PC-9 (cell line): ENCODE data around the gene ELMO1. TPM values are rescaled to one million over a fixed set of nuclear protein-coding genes. Genes with fewer than 3 reads are reported as not detected.
A peak's percentile ranks its signal among the peaks of the same experiment; 100 is the strongest.

Source experiments
- BruUV-seq: library from RNA; stranded (reverse); fragments of 400-500 nt; replicated peaks from 2 replicates; lab custom pipeline; 2021; lab: Mats Ljungman, UMichigan
- CTCF ChIA-PET: fragments of 300-600 bp; sonication (Branson Sonifier 250); formaldehyde crosslinking; loops from one replicate; lab custom pipeline; 2022; ENCODE audit warnings: antibody characterized with exemption; lab: Charles Lee
- POLR2A ChIA-PET: fragments of 300-600 bp; sonication (Branson Sonifier 250); formaldehyde crosslinking; loops from one replicate; lab custom pipeline; 2022; ENCODE audit warnings: antibody characterized with exemption; ENCODE audit not compliant: unreplicated experiment; lab: Charles Lee
- DNase-seq, 2 experiments: peaks; one replicate each; pipeline versions ENCODE4 v3.0.0 to v3.0.0-alpha.2; 2015 to 2022; ENCODE audit warnings: mixed read lengths in 1 of 2
- H2AFZ ChIP-seq: fragments of 200-600 bp; sonication (generic); 2 replicates; pipeline ENCODE4 v1.8.1; 2017; ENCODE audit warnings: antibody characterized with exemption
- H3F3A ChIP-seq: fragments of 200-600 bp; sonication (generic); 2 replicates; pipeline ENCODE4 v1.8.1; 2017; ENCODE audit warnings: antibody characterized with exemption, mild to moderate bottlenecking, low read depth; ENCODE audit not compliant: insufficient read depth
- H3K27ac ChIP-seq: fragments of 200-600 bp; sonication (generic); 2 replicates; pipeline ENCODE4 v1.6.1; 2016; ENCODE audit warnings: mixed run types
- H3K27me3 ChIP-seq: fragments of 200-600 bp; sonication (generic); 2 replicates; pipeline ENCODE4 v1.6.1; 2016; ENCODE audit warnings: low read depth, mixed run types; ENCODE audit not compliant: insufficient read depth
- H3K36me3 ChIP-seq: fragments of 200-600 bp; sonication (generic); 2 replicates; pipeline ENCODE4 v1.6.1; 2016; ENCODE audit warnings: low read depth, mixed run types
- H3K4me1 ChIP-seq: fragments of 200-600 bp; sonication (generic); replicated peaks from 2 replicates; pipeline ENCODE4 v1.6.1; 2016; ENCODE audit warnings: mixed run types; ENCODE audit not compliant: insufficient read depth
- H3K4me2 ChIP-seq: fragments of 200-600 bp; sonication (generic); 2 replicates; pipeline ENCODE4 v1.6.1; 2017; ENCODE audit warnings: mixed run types
- H3K4me3 ChIP-seq: fragments of 200-600 bp; sonication (generic); 2 replicates; pipeline ENCODE4 v1.6.1; 2016; ENCODE audit warnings: mixed run types
- H3K79me2 ChIP-seq: fragments of 200-600 bp; sonication (generic); 2 replicates; pipeline ENCODE4 v1.6.1; 2017; ENCODE audit warnings: low read depth, mixed run types
- H3K9me2 ChIP-seq: fragments of 200-600 bp; sonication (generic); 2 replicates; pipeline ENCODE4 v1.8.1; 2017; ENCODE audit warnings: mild to moderate bottlenecking; ENCODE audit not compliant: insufficient read depth
- H3K9me3 ChIP-seq: fragments of 200-600 bp; sonication (generic); 2 replicates; pipeline ENCODE4 v1.8.1; 2016; ENCODE audit warnings: low read depth; ENCODE audit not compliant: insufficient read depth
- H4K20me1 ChIP-seq: fragments of 200-600 bp; sonication (generic); 2 replicates; pipeline ENCODE4 v1.8.1; 2017; ENCODE audit not compliant: insufficient read depth
- EZH2 ChIP-seq: fragments of 200-600 bp; sonication (generic); IDR thresholded peaks from 2 replicates; pipeline ENCODE4 v1.8.0; 2017; ENCODE audit warnings: antibody characterized with exemption, low read depth
- intact Hi-C: fragments of 100-400 bp; cut with micrococcal nuclease; formaldehyde crosslinking; loops from one replicate; pipeline ENCODE4 v1.10.0; 2022; ENCODE audit not compliant: unreplicated experiment
- total RNA-seq: library from RNA; stranded (reverse); gene quantifications from 2 replicates; pipeline ENCODE4 v1.2.3, GENCODE V29; 2021
- TF ChIP-seq, protein P1 (sequence below): fragments of 200-600 bp; sonication (generic); conservative IDR thresholded peaks from 2 replicates; pipeline ENCODE4 v1.6.1; 2017; ENCODE audit warnings: mixed run types, antibody characterized with exemption, mild to moderate bottlenecking, moderate library complexity

ELMO1 gene
- total RNA-seq, 1 experiment from 2014 or later, result 4.8 TPM

DNA sequence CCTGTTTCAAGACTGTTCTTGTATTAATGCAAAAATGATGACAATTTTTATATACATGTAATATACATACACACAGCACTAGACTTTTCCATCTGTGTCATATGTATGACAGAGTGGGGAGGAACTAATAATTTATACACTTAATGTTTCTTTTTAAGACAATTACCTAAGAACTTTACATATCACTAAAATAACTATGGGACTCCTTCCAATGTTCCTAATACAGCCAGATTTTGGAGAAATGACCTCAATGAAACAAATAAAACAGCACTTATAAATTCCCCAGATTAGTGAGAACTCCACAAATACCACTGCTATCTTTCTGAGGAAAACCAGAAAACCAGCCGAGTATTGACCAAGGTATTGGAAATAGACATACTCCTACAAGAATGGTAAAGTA, 199.4 kb downstream of the ELMO1 start:
- BruUV-seq, result no TSS peak
- Histone ChIP-seq H3K36me3 (no peaks in the 10 kb centered on the region), H4K20me1 (no peaks in the 10 kb centered on the region), H3F3A (no peaks in the 10 kb centered on the region), H3K4me3 (no peak overlapping the region), H3K4me2 (no peak overlapping the region), H3K27me3 (no peaks in the 10 kb centered on the region), H3K79me2 (no peaks in the 10 kb centered on the region), H3K27ac (no peak overlapping the region), H2AFZ (no peak overlapping the region), H3K4me1 (no peaks in the 10 kb centered on the region), H3K9me3 (no peaks in the 10 kb centered on the region), H3K9me2 (no peaks in the 10 kb centered on the region)
- TF ChIP-seq, protein P1, sequence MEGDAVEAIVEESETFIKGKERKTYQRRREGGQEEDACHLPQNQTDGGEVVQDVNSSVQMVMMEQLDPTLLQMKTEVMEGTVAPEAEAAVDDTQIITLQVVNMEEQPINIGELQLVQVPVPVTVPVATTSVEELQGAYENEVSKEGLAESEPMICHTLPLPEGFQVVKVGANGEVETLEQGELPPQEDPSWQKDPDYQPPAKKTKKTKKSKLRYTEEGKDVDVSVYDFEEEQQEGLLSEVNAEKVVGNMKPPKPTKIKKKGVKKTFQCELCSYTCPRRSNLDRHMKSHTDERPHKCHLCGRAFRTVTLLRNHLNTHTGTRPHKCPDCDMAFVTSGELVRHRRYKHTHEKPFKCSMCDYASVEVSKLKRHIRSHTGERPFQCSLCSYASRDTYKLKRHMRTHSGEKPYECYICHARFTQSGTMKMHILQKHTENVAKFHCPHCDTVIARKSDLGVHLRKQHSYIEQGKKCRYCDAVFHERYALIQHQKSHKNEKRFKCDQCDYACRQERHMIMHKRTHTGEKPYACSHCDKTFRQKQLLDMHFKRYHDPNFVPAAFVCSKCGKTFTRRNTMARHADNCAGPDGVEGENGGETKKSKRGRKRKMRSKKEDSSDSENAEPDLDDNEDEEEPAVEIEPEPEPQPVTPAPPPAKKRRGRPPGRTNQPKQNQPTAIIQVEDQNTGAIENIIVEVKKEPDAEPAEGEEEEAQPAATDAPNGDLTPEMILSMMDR, result no peak
- no peak for TF ChIP-seq EZH2
- ChIA-PET CTCF (no interaction called here), POLR2A (interaction anchor here (0.6 kb wide), 1 partner anchor 582 kb away, joined by 8 read pairs; no protein-coding TSS in a partner anchor)
- no peak for DNase-seq
- intact Hi-C loops, result no loop called here

DNA sequence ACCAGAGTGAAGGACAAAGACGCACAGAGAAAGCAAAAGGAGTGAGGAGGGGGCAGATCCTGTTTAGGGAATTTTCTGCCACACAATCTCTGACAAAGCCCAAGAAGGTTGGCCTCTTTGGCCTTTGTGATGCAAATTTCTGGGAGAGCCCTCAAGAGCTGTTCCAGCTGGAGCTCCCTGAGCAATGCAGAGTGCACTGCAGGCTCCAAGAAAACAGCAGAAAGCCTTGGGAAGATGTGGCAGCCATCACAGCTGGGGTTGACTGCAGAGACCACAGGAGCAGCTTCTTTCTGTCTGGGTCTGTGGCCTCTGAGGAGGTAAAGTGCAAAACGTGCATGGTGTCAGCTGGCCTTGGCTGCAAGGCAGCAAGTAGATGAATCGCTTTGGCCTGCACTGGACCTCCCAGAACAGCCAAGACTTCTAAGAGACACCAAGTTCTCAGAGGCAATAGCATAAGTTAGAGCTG, 200.2 kb downstream of the ELMO1 start:
- DNase-seq, result no peak
- POLR2A ChIA-PET, result no interaction called here
- Histone ChIP-seq H3K4me3 (no peak overlapping the region), H4K20me1 (no peaks in the 10 kb centered on the region), H3K9me2 (no peaks in the 10 kb centered on the region), H3K27me3 (no peaks in the 10 kb centered on the region), H2AFZ (no peak overlapping the region), H3K4me1 (no peaks in the 10 kb centered on the region), H3K27ac (no peak overlapping the region), H3K4me2 (no peak overlapping the region), H3F3A (no peaks in the 10 kb centered on the region), H3K36me3 (no peaks in the 10 kb centered on the region), H3K9me3 (no peaks in the 10 kb centered on the region), H3K79me2 (no peaks in the 10 kb centered on the region)
- intact Hi-C loops, result no loop called here
- TF ChIP-seq, protein P1, result no peak
- no peak for TF ChIP-seq EZH2
- BruUV-seq, result no TSS peak
- CTCF ChIA-PET, result no interaction called here

DNA sequence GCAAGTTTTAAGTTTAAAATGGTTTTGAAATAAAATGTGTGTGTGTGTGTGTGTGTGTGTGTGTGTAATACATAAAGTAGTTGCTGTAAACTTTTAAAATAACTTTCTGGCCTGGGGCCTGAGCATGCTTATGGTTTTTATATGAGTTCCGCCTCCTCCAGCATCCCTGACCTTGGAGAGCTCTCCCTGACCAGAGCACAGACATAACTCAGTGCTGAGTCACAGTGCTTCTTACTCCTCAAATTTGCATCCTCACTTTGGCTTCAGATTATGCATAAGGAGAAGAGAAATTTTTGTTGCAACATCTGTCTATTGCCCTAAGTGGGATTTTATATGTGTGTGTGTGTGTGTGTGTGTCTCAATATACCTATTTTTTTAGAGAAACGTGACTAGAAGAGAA, 200.8 kb downstream of the ELMO1 start:
- no TSS peak for BruUV-seq
- no peaks in the 10 kb centered on the region for H3K36me3 ChIP-seq
- H3K9me3 ChIP-seq, result no peaks in the 10 kb centered on the region
- H3K9me2 ChIP-seq, result no peaks in the 10 kb centered on the region
- TF ChIP-seq, protein P1, result no peak
- TF ChIP-seq EZH2, result no peak
- H2AFZ ChIP-seq, result no peak overlapping the region
- no peaks in the 10 kb centered on the region for H4K20me1 ChIP-seq
- POLR2A ChIA-PET, result no interaction called here
- no peak overlapping the region for H3K27ac ChIP-seq
- H3K27me3 ChIP-seq, result no peaks in the 10 kb centered on the region
- no peaks in the 10 kb centered on the region for H3K79me2 ChIP-seq
- no peak overlapping the region for H3K4me3 ChIP-seq
- intact Hi-C loops, result no loop called here
- CTCF ChIA-PET, result no interaction called here
- H3K4me2 ChIP-seq, result no peak overlapping the region
- peak in 1 of 2 experiments; percentile 38 for DNase-seq
- H3F3A ChIP-seq, result no peaks in the 10 kb centered on the region
- no peaks in the 10 kb centered on the region for H3K4me1 ChIP-seq
